Kidney capillary endothelial cell (primary cell): ENCODE results near the gene DDX20.
A peak's percentile ranks its signal among the peaks of the same experiment; 100 is the strongest.

Experiments
- DNase-seq: peaks from one replicate; pipeline ENCODE4 v3.0.0-alpha.2; 2018; ENCODE audit warnings: low spot score

Gene DDX20

DNA sequence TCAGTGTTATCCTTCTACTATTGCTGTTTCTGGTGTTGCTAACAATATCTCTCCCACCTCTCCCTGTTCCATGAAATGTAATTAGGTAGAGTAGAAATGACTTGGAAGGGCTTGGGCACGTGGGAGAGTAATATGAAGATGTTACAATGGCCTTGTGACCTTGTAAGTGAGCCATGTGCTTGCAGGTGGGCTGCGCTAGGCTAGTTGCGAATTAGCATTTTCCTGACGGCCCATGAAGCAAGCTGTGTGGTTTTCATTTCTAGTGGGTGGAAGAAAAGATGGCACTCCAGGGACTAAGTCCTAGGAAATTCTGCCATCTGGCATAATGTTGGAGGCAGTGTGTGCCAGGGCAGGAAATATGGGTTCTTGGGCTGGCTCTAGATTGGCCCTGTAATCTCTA lies 7.8 kb upstream of the DDX20 start:
- no peak for DNase-seq

DNA sequence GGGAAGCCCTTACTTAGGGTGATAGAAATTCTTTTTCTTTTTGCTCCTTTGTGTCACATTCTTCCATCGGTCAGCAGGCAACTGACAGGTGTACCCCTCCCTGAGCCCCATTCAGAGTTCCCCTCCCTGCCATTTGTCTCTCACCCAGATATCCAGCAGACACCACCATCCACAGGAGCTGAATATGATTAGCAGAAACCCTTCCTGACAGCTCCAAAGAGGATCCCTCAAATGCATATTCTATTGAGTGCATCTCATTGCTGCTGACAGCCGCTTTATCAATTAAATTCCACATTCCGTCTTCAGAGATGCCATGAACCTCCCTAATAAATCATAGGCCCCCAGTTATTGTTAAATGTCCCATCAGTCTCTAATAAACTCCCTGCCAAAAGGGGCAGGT lies 6.1 kb upstream of the DDX20 start:
- DNase-seq = no peak

DNA sequence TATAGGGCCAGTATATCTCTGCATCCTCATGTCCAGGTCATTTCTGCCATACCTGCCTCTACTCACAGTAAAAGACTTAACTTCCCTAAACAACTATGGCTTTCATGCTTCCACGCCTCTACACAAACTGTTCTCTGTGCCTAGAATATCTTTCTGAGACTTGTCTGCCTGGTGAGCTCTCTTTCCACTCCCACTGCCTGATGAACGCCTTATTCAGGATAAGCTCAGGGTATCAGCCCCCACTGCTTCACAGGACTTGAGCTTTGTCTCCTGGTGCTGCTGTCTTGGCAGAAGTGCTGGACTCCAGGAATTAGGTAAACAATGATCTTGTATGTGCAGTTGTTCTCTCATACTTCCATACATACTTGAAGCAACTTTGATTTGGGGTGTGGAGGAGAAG lies 4.8 kb upstream of the DDX20 start:
- no peak for DNase-seq

DNA sequence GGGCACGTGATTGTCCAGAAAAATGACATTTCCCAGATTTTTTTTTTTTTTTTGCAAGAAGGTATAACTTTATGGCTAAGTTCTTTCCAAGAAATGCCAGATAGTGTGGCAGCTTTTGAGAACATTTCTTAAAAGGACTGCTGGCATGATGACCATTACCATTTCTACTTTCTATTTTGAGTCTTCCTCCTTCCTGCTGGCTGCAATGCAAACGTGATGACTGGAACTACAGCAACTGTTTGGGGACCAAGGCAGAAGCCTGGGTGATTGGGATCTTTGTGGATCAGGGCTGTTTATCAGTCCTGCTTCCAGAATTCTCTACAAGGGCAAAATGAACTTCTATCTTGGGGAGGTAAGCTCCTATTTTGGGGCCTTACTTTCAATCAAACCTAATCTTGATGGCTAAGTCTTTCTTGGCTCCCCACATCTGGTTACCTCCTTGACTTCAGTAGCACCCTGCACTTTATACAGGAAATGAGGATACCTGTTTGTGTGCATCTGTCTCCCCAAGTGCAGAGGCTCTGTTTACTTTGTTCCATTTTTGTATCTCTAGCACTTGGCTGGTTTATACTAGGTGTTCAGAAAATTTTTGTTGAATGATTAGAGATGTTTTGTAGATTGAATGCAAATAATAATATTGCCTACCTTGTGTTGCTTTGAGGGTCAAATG lies 3.7 kb upstream of the DDX20 start:
- DNase-seq = no peak

DNA sequence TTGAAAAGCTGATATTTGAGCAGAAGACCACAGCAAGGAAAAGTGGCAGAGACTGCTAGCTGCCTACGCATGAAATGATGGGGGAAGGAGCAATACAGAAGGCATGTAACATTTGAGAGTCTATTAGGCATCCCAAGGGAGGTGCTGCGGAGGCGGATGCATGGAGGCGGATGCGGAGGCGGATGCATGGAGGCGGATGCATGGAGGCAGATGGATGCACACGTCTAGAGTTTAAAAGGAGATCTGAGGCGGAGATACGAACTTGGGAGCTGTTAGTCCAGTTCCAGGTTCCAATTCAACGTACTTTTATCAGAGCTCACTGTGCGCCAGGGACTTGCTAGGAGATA lies 744 bp upstream of the DDX20 start:
- peak; percentile 62 for DNase-seq

DNA sequence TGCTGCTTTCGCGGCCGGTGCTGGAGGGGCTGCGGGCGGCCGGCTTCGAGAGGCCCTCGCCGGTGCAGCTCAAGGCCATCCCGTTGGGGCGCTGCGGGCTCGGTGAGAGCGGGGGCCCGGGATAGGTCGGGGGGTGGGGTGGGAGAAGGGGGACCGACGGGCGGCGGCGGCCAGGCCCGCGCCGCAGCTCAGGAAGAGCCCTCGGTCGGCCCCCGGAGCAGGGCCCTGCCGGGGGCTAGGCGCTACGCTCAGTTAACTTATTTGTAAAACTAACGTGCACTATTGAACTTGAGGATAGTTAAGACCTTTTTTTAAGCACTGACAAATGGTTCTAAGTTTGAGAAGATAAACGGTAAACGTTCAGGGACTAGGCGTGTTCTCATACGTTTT lies 418 bp downstream of the DDX20 start:
- DNase-seq = no peak

DNA sequence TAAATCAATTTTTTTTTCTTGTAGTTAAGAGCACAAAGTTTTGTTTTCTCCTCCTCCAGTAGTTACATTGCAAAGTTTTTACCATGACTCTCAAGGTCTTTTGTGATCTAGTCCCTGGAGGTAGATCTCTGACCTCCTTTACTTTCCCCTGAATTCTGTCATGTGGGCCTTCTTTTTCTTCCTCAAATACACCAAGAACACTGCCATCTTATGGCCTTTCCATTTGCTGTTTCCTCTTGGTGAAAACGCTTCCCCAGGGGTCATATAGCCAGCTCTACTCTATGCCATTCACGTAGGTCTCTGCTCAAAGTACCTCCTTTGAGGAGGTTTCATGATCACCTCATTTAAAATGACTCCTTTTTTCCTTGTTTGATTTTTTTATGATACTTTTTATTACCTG lies 2.7 kb downstream of the DDX20 start:
- DNase-seq = no peak

DNA sequence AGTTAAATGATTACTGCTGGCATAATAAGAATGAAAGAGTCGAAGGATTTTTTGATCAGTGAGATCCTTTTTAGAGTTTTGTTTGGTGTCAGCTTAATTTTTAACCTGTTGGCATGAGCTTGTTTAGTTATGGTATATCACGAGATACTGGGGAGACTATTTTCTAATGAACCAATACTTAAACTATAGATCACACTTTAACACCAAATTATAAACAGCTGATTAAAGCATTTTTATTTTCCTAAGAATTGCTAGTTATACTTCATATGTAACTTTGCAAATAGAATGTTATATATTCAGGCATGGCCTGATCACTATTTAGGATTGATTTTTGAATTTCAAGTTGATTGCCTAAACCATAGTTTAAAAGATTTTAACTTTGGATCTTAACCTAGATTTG lies 6.0 kb downstream of the DDX20 start:
- DNase-seq = no peak

DNA sequence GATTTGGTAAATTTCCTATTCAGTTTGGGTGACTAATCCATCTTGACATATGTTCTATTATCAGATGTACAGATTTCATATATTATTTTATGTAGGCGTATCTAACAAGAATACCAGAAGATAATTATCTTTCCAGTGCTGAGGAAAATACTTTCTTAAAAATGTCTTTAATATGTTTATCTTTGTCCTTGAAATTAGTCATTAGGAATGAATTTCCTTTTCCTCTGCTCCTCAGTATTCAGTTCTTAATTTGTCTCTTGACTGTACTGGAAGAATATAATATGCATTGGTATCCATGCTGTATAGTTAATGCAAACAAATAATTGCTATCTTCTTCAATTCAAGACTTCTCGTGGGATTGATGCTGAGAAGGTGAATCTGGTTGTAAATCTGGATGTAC lies 6.6 kb downstream of the DDX20 start:
- DNase-seq = no peak

DNA sequence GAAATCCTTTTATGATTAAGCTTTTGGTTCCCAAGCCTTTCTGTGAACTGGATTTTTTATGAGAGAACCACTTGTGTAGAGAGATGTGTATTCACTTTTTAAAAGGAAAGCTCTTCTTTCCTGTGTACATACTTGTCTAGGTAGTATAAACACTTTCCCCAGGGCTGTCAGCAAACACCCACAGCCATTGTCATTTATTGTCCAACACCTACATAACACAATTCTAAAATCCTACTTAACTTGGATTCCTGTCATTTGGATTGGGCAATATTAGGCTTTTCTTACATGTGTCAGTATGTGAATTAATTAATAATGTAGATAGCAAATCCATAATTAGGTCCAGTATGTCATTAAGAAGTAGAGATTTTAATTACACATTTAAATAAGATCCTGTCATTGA lies 12.3 kb downstream of the DDX20 start:
- no peak for DNase-seq

DNA sequence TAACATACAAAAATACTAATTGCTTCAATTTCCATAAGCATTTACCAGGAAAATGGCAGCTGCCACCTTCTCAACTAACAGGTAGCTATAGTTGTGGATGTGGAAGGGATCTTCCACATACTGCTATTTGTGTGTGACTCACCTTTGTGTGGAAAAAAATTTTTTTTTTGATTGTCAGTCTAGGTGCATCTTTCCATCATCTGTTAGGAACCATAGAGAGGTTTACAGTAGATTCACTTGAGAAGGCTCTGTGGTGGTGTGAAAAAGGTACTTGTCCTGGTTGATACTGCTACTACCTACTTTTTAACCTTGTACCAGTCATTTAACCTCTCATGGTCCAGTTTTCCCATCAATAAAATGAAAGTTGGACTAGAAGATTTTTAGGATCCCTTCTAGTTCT lies 12.9 kb downstream of the DDX20 start:
- DNase-seq = no peak

DNA sequence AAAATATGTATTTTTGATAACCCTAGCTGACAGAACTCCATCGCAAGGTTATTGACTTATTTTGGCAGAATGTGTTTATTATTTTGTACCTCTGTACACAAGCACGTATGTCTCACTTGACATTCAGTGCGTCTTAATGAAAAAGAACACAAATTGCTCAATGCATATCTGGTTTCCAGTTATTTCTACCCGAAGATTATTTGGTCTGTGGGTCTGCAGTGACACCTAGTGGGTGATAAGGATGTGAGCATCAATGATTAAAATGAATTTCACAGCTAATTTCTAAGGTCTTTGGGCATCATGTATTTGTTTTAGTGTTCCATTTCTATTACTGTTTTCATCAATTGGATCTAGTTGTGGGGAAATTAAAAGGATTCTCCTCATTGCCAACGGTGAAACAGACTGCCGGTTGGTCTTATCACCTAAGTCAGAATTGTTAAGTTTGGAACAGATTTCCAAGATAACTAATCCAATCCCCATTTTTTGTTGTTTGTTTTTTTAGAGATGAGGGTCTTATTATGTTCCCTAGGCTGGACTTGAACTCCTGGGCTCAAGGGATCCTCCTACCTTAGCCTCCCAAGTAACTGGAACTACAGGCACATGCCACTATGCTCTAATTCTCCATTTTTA lies 13.9 kb downstream of the DDX20 start:
- DNase-seq = peak; percentile 71

DNA sequence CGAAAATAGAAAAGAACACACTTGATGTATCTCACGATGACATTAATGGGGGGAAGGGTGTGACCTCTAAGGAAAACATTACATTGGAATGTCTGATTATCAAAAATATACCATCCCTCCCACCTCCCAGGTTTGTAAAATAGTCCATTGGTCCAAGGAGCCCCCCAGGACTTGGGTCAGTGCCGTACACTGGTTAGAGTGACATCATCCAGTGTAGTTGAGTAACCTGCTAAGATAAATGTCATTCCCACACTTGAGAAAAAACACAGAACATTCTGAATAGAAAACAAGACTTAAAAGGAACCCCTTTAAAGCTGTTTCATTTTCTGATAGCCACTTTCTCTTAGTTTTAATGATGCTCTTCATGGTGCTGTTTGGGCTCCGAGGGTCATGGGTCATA lies 15.2 kb downstream of the DDX20 start:
- no peak for DNase-seq

DNA sequence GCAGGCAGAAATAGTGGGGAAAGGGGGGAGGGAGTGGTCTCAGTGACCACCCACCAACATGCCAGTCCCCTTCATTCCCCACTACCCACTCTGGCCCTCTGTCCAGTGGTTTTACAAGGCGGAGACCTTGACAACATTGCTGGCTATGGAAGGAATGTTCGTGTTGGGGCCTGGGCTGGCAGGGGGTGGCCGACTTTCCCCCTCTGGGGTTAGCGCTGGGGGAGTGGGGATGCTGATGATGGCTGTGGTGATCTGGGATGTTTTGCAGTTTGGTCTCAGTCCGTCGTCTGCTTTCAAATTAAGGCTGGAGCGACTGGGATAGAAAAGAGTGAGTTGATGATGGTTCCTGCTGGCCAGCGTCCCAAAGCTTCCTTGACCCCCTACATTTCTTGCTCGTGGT lies 20.3 kb downstream of the DDX20 start:
- no peak for DNase-seq

DNA sequence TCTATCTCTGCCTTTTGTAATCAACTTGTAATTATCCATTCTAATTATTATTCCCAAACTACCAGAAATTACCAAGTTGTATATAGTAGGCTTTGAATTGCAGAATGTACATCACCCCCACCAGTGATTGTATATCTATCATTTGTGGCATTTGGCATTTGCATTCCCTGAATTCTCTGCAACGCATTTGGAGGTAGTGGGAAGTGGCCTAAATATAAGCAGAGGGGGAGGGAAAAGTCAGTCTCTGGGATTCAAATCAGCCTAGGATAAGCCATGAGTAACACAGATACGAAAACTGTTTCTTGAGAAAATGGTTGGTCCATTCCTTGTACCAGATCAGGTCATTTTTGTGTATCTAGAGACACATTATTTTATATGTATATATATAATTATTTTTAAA lies 20.7 kb downstream of the DDX20 start:
- no peak for DNase-seq

DNA sequence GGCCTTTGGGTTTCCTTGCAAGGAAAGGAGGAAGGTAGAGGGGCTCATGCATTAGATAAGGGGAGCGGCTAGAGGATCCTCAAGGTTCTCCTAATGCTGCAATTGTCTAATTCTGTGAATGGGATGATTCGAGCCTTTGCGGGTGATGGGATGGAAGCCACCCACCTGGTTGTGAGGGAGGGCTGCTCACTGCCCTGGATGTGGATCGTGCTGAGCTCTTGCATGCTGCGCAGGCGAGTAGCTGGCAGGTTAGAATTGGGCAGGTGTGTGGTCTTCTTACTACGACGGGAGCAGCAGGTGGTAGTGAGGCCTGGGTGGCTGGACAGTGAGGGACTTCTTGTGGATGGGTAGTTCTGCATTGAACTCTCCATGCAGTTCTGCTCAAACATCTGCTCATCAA lies 21.2 kb downstream of the DDX20 start:
- DNase-seq = no peak

DNA sequence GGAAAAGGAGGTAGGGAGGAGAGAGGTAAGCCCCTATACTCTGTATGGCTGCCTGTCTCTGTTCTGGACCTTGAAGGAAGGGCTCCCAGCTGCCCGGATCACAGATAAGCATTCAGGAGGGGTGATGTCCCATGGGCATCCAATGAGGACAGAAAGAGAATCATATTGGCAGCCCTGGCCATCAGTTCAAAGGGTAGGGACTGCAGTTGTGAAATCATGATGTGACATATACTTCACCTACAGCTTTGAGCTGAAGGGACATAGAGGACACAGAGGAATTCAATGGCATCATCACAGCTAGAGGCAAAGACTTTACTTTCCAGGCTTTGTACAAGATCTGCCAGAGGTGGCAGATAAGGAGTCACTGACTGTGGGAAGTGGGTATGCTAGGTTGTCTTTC lies 21.6 kb downstream of the DDX20 start:
- no peak for DNase-seq

DNA sequence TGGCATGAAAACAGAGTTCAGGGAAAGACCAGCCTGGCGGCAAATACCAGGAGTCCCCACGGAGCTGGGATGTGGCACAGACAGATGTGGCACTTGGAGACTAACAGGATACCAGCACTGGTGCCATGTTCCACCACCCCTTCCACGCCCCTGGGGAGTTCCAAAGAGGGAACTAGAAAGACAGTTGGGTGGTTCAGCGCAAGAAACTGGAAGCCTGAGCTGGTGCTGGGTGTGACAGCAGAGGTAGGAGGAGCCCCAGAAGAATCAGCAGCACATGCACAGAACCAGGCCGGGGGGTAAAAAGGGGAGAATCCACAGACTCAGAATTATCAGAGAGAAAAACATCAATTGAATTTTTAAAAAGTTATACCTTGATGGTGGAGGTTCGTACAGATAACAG lies 22.4 kb downstream of the DDX20 start:
- no peak for DNase-seq

DNA sequence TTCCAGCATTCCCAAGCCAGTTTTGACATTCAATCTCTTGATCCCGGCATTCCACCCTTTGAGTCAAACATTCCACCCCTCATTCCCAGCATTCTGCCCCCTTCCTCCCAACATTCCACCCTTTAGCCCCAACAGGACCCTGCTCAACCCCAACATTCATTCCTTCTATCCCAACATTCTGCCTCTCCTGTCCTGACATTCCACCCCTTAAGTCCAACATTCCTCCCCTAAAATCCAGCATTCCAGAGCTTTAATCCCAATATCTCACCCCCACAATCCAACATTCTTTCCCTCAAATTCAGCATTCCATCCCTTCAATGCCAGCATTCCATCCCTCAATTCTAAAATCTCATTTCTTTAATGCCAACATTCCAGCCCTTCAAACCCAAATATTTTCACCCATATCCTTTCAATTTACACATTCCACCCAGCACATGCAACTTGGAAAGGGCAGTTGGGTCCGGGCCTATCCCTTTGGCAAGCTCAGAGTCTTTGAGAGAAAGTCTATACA lies 22.9 kb downstream of the DDX20 start:
- DNase-seq = no peak

DNA sequence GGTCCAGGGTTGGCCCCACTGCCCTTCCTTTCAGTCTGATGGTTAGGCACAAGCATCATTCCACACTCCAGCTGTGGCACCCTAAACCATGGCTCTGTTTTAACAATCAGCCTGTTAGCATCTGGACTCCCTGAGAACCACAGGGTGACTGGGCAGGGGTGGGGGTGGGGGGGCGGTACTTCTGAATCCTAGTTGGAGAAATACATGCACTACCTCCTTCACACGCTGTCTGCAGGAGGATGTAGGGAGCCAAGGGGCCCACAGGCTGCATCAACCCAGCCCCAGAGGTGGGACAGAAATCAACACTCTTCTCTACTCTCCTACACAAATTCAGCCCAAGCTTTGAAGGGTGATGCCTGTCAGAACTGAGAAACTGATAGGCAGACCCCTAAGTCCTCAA lies 23.8 kb downstream of the DDX20 start:
- no peak for DNase-seq

DNA sequence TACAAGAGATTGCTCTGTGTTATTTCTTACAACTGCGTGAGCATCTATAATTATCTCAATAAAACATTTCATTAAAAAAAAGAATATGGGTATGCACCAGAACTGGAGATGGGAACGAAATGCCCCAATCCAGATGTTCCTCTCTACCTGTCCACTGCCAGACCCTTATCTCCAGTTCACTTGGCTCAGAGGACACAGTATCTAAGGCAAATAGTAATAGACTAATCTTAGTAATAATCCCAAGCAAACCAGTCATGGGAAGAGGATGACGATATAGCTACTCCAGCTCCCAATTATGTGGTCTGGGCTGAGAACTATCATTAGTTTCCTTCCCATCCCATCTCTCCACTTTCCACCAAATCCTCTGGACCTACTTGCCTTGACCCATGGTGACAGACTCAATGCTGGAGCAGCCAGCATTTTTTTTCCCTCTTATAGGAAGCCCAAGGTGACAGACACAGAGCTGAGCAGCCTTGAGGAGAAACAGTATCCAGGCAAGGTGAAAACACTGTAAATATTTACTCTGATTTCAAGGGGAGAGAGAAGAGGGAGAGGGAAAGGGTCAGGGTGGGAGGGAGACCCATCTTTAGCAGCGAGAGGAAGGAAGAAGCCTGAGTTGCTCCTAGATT lies 28.7 kb downstream of the DDX20 start:
- no peak for DNase-seq

DNA sequence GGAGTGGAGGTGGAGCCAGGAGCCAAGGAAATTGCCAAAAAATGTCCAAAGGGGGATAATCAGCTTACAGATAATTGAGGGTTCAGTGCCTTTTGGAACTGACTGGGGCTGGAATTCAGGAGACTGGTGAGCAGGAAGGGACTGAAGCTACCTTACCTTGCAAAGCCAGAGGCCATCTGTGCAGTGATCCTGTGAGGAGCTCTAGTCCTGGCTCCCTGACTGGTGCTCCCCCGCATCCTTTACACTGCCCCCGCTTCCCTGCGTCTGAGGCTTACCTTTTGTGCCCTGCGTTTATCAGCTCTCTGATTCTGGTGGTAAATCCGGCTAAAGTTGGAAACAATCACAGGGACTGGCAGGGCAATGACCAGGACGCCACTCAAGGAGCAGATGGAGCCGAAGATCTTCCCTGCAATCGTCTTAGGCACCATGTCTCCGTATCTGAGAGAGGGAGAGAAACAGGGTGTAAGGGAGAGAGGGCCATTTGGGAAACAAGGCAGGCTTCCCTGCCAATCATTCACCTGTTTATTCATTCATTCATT lies 31.0 kb downstream of the DDX20 start:
- no peak for DNase-seq

DNA sequence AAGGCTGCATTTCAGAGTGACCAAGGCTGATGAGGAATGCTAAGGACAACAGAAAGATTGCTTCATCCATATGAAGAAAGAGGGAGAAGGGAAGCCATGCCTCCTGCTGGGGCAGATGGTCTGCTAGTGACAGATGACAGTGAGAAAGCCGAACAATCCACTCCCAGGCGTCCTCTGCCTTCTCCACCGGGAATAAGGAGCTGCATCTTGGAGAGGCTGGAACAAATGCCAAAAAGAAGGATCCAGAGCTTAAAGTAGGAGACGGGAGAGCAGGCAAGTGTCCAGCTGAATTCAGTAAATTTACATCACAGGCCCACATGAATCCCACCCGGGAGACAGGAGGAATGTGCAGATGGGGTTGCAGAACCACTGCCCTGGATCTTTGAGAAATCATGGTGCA lies 33.4 kb downstream of the DDX20 start:
- no peak for DNase-seq
